ENCODE measurements around the gene CDH22. TPM values are rescaled to one million over a fixed set of nuclear protein-coding genes. Genes with fewer than 3 reads are reported as not detected.

The CDH22 gene
- total RNA-seq, 4 donors from 2014 or later, result not detected

DNA sequence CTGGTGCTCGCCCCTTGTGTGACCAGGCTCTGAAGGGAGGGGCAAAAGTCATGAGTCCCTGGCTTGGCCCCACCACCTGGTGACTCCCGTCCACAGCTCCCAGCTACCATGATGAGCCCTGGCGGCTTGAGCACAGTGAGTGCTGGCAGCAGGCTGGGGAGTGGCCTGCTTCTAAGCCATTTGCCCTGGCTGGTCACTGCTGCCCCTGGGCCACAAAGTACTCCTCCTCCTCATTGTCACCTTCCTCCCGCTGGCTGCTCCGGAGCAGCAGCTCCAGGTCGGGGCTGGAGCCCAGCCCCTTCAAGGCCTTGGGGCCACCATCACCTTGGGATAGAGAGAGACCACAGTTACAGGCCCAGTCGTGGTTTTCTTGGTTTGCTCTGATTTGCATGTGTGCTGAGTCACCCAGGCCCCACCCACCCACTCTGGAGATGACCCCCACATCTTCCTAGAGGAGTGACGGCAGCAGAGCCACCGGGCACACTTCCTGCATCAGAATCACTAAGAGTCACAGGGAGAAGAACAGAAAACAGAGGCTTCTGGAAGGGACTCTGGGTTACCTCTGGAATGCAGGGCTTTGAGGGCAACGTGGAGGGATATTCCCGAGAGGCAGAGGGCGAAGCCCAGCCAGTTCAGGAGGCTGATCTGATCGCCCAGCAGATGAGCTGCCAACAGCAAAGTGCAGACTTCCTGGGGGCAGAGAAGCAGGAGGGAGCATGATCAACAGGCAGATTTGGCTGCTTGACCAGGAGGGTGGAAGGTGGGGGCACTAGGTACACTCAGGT is 42.1 kb upstream of the CDH22 start:
- TF ChIP-seq, protein P1, sequence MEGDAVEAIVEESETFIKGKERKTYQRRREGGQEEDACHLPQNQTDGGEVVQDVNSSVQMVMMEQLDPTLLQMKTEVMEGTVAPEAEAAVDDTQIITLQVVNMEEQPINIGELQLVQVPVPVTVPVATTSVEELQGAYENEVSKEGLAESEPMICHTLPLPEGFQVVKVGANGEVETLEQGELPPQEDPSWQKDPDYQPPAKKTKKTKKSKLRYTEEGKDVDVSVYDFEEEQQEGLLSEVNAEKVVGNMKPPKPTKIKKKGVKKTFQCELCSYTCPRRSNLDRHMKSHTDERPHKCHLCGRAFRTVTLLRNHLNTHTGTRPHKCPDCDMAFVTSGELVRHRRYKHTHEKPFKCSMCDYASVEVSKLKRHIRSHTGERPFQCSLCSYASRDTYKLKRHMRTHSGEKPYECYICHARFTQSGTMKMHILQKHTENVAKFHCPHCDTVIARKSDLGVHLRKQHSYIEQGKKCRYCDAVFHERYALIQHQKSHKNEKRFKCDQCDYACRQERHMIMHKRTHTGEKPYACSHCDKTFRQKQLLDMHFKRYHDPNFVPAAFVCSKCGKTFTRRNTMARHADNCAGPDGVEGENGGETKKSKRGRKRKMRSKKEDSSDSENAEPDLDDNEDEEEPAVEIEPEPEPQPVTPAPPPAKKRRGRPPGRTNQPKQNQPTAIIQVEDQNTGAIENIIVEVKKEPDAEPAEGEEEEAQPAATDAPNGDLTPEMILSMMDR (IDR thresholded peaks at IDR 0.05), result no peak
- no peak for TF ChIP-seq POLR2A (IDR thresholded peaks at IDR 0.05)
- DNase-seq, result peak in 2 of 3 donors; percentile 60 to 63
- no peaks in the 10 kb centered on the region for H3K27me3 ChIP-seq
- peak overlapping the region in 1 of 4 donors; percentile 46 for H3K27ac ChIP-seq
- H3K9me3 ChIP-seq, result no peaks in the 10 kb centered on the region
- H3K4me3 ChIP-seq, result no peak overlapping the region
- H3K36me3 ChIP-seq, result peaks cover 0 to 23% (median 0%) of the 10 kb centered on the region in 3 donors
- peaks cover 0 to 12% (median 5%) of the 10 kb centered on the region in 4 donors for H3K4me1 ChIP-seq

DNA sequence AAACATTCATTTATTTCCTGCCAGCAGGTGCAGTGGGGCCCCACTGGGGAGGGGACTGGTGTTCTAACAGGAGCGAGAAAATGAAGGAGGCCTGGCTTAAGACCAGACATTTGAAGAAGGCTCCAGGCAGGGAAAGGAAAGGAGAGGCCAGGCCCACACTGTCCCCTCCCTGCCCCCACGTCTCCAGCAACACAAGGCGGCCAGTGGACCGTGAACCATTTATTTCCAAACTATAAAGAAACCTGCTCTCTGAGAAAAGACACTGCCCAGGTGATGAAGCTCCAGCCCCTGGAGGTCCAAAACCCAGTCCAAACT is 41.4 kb upstream of the CDH22 start:
- Histone ChIP-seq H3K27me3 (no peaks in the 10 kb centered on the region), H3K27ac (peak overlapping the region in 1 of 4 donors; percentile 46), H3K4me3 (no peak overlapping the region), H3K9me3 (no peaks in the 10 kb centered on the region), H3K36me3 (peaks cover 0 to 23% (median 0%) of the 10 kb centered on the region in 3 donors), H3K4me1 (peaks cover 0 to 12% (median 5%) of the 10 kb centered on the region in 4 donors)
- no peak for TF ChIP-seq POLR2A (IDR thresholded peaks at IDR 0.05)
- TF ChIP-seq, protein P1 (IDR thresholded peaks at IDR 0.05), result no peak
- DNase-seq, result peak in 1 of 3 donors; percentile 31

DNA sequence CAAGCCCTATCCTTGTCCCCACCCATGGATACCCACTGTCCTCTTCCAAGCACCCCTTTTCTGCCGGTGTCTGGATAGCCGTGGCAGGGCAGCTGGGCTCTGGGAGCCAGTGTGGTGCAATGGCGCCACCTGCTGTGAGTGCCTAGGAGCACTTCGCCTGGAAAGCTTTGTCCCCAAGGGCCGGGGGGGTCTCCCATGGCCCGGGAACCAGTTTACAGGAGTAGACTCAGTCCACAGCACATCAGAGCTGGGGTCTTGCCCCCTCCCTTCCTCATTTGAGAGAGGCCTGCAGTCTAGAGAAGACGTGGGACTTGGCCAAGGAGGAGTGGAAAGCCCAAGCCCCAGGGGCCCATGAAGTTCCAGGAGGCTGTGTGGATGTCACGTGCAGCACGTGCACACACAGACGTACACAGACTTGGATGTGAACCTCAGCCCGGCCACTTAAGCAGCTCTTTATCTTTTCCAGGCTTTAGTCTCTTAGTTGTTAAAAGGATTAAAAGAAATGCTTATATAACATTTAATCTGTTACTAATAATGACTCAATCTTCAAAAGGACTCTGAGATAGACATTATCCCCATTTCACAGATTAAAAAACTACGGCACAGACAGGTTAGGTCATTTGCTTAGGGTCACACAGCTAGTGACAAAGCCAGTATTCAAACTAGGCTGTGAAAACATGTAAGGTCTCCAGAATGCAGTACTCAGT is 40.9 kb upstream of the CDH22 start:
- H3K4me3 ChIP-seq, result no peak overlapping the region
- no peak overlapping the region for H3K27ac ChIP-seq

DNA sequence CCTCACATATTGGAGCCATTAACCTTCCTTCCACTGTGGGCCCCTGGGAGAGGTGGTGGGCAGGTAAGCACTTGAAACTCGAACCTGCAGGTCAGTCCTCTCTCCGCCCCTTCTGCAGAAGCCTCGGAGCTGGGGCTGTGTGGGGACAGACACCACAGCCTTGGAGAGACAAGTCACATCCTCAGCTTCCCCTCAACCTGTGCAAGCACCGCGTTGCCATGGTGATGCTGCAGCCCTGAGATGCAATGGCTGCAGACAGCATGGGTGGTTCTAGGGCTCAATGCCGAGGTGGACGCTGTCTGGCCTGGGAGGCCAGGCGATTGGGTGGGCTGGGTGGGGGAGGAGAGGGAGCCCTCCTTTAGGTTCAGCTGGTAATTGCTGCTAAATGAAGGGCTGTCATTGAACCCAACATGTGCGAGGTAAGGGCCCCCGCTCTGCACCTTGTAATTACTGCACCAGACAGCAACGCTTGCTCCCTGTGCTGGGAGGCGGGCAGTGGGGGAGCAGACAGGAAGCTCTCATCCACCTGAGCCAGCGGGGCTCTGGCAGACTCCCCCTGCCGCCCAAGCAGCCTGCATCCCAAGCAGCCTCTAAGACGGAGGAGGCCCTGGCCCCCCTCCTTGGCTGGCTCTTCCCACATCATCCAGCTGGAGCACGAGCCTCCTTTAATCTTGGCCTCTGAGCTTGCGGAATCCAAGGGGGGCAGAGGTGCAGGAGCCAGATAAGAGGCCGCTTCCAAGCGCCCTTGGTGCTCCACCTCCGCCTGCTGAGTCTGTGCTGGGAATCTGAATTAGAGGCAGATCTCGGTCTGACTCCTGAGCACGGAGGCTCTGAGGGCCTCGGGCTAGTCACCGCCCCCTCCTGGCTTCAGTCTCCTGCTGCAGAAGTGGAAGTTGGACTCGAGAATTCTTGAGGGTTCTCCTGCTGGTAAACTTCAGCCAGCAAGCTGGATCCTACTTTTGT is 39.8 kb upstream of the CDH22 start:
- no peak for TF ChIP-seq POLR2A (IDR thresholded peaks at IDR 0.05)
- TF ChIP-seq, protein P1 (IDR thresholded peaks at IDR 0.05), result no peak
- Histone ChIP-seq H3K36me3 (peaks cover 0 to 23% (median 0%) of the 10 kb centered on the region in 3 donors), H3K27me3 (no peaks in the 10 kb centered on the region), H3K4me1 (peaks cover 0 to 18% (median 8%) of the 10 kb centered on the region in 4 donors), H3K9me3 (no peaks in the 10 kb centered on the region), H3K27ac (no peak overlapping the region), H3K4me3 (no peak overlapping the region)
- DNase-seq, result no peak

More for the DNA sequence above, 40.9 kb upstream of the CDH22 start:
- no peaks in the 10 kb centered on the region for H3K9me3 ChIP-seq
- H3K4me1 ChIP-seq, result peaks cover 0 to 12% (median 5%) of the 10 kb centered on the region in 4 donors
- H3K36me3 ChIP-seq, result peaks cover 0 to 23% (median 0%) of the 10 kb centered on the region in 3 donors
- TF ChIP-seq, protein P1 (IDR thresholded peaks at IDR 0.05), result peak; percentile 28 to 60 (median 54)
- no peak for TF ChIP-seq POLR2A (IDR thresholded peaks at IDR 0.05)
- peak; percentile 33 to 64 (median 63) for DNase-seq
- H3K27me3 ChIP-seq, result no peaks in the 10 kb centered on the region

DNA sequence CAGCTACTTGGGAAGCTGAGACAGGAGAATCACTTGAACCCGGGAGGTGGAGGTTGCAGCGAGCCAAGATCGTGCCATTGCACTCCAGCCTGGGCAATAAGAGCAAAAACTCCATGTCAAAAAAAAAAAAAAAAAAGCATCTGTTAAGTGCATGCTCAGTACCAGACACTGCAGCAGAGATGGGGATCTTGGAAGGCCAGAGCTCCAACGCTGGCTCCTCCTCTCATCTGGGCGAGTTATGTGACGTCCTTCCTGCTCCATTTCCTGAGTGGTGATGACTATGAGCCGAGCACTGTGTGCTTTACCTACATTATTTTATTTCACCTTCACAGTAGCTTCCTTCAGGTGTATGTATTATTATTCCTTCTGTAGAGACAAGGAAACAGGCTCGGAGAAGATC is 38.5 kb upstream of the CDH22 start:
- no peak for DNase-seq
- no peak for TF ChIP-seq POLR2A (IDR thresholded peaks at IDR 0.05)
- TF ChIP-seq, protein P1 (IDR thresholded peaks at IDR 0.05), result no peak
- peaks cover 0 to 22% (median 0%) of the 10 kb centered on the region in 3 donors for H3K36me3 ChIP-seq

More for the DNA sequence above, 38.5 kb upstream of the CDH22 start:
- H3K27ac ChIP-seq, result no peak overlapping the region
- no peak overlapping the region for H3K4me3 ChIP-seq
- peaks cover 0 to 21% (median 8%) of the 10 kb centered on the region in 4 donors for H3K4me1 ChIP-seq
- H3K27me3 ChIP-seq, result no peaks in the 10 kb centered on the region
- no peaks in the 10 kb centered on the region for H3K9me3 ChIP-seq
